K562 (cell line): ENCODE measurements around the gene FADS6. TPM values are rescaled to one million over a fixed set of nuclear protein-coding genes. Genes with fewer than 3 reads are reported as not detected.
A peak's percentile ranks its signal among the peaks of the same experiment; 100 is the strongest.

Source experiments
- IFI16 ChIP-seq: fragments of 250-450 bp; sonication (Bioruptor Pico); IDR thresholded peaks from 2 replicates; pipeline ENCODE4 v2.1.2; 2022; ENCODE audit warnings: mild to moderate bottlenecking, inconsistent platforms
- MAX ChIP-seq: sonication (generic); formaldehyde crosslinking; IDR thresholded peaks from 2 replicates; pipeline ENCODE4 v1.9.0; 2022; ENCODE audit warnings: mild to moderate bottlenecking, missing genetic modification reagents
- MNT ChIP-seq, 2 experiments: fragments of 450-650 bp; conservative IDR thresholded peaks; 2 replicates each; pipeline ENCODE4 v1.6.1; 2017; ENCODE audit warnings: mild to moderate bottlenecking in 2 of 2, moderate library complexity in 2 of 2
- NR3C1 ChIP-seq: sonication (generic); formaldehyde crosslinking; IDR thresholded peaks from 2 replicates; pipeline ENCODE4 v1.8.1; 2022; ENCODE audit warnings: missing genetic modification reagents
- SP2 ChIP-seq: IDR thresholded peaks from 2 replicates; pipeline ENCODE4 v1.6.1; 2011; ENCODE audit warnings: mild to moderate bottlenecking, low read depth, low read length, moderate library complexity; ENCODE audit not compliant: poor library complexity, severe bottlenecking; ENCODE audit errors: extremely low read depth
- VEZF1 ChIP-seq: fragments of 200-800 bp; sonication (Bioruptor generic); IDR thresholded peaks from 2 replicates; pipeline ENCODE4 v1.6.1; 2017; ENCODE audit warnings: missing genetic modification characterization, missing compliant biosample characterization
- ZBTB7A ChIP-seq: IDR thresholded peaks from 2 replicates; pipeline ENCODE4 v1.6.1; 2011; ENCODE audit warnings: low read depth, mild to moderate bottlenecking, low read length, moderate library complexity, borderline replicate concordance; ENCODE audit not compliant: control insufficient read depth
- ZNF511 ChIP-seq: sonication (generic); formaldehyde crosslinking; IDR thresholded peaks from 2 replicates; pipeline ENCODE4 v1.8.0; 2022; ENCODE audit warnings: mild to moderate bottlenecking, missing genetic modification reagents
- polyA plus RNA-seq, 8 experiments: library from polyadenylated mRNA; depleted of rRNA in 4 of 8; stranded (reverse) in 5 of 8; unstranded in 3 of 8; fragments of >200 nt; fragmentation: Nextera tagmentation in 2 of 8; fragmentation: Illumina TruSeq in 1 of 8; extraction: Ambion mirVana in 2 of 8; extraction: Trizol in 1 of 8; gene quantifications; 2 replicates each; pipeline versions ENCODE4 v1.2.1 to v1.2.3, GENCODE V29; 2011 to 2014; ENCODE audit warnings: inconsistent platforms in 1 of 8, missing spikeins in 1 of 8
- total RNA-seq, 7 experiments: library from RNA; depleted of rRNA in 6 of 7; stranded (reverse); fragments of >200 nt in 6 of 7; fragmentation: Illumina TruSeq in 2 of 7; extraction: Trizol in 2 of 7; gene quantifications; 2 replicates each; pipeline versions ENCODE4 v1.2.1 to v1.2.3, GENCODE V29; 2011 to 2021; ENCODE audit warnings: low replicate concordance in 1 of 7

Gene FADS6
- total and polyA plus RNA-seq, 9 of the 15 experiments (the other 6 are each of a cell fraction or from before 2014, with no cell fraction given): 0.18 to 0.22 TPM; not detected in 7

- TF ChIP-seq VEZF1 (CRISPR knock-in tag): no peak
- no peak for TF ChIP-seq ZNF511 (CRISPR knock-in tag)
- peak; percentile 53; the same call in 1 of the 2 replicates for TF ChIP-seq MAX
- no peak for TF ChIP-seq NR3C1 (CRISPR knock-in tag)
- no peak for TF ChIP-seq MNT (conservative IDR thresholded peaks at IDR 0.05)
- no peak for TF ChIP-seq IFI16 (CRISPR knock-in tag)
- TF ChIP-seq ZBTB7A: peak; percentile 27; the same call in 1 of the 2 replicates
- no peak for TF ChIP-seq SP2
Measured at GRCh38 chr17:74924250-74924948, 31.0 kb upstream of the FADS6 start, which contains the start of gene OTOP2 (continued).
